Endothelial cell of umbilical vein (primary cell): ENCODE data around the gene CLASRP. TPM values are rescaled to one million over a fixed set of nuclear protein-coding genes. Genes with fewer than 3 reads are reported as not detected.

Experiments
- BruUV-seq: library from RNA; stranded (reverse); fragments of 400-500 nt; replicated peaks from 2 replicates; lab custom pipeline; 2021; lab: Mats Ljungman, UMichigan
- CTCF ChIA-PET: fragments of 300-600, 350-600 bp; sonication (Branson Sonifier 250); formaldehyde crosslinking; loops from one replicate; lab custom pipeline; 2021; ENCODE audit warnings: antibody characterized with exemption, inconsistent platforms; lab: Charles Lee
- POLR2A ChIA-PET: fragments of 300-600, 350-600 bp; sonication (Branson Sonifier 250); formaldehyde crosslinking; loops from one replicate; lab custom pipeline; 2021; ENCODE audit warnings: antibody characterized with exemption, inconsistent platforms; lab: Charles Lee
- DNase-seq: peaks from one replicate; pipeline ENCODE4 v3.0.0-alpha.2; 2011; ENCODE audit warnings: low read depth, low spot score
- FAIRE-seq: peaks from 2 replicates; lab custom pipeline; 2011; peaks lifted over from hg19 to GRCh38; lab: Jason Lieb, UNC
- H2AFZ ChIP-seq: 2 replicates; pipeline ENCODE4 v1.6.0; 2012; ENCODE audit warnings: low read depth, low read length, control low read depth, inconsistent platforms
- H3K27ac ChIP-seq: 2 replicates; pipeline ENCODE4 v1.5.1; 2011; ENCODE audit warnings: low read depth, mild to moderate bottlenecking, control low read depth, low read length, moderate library complexity; ENCODE audit not compliant: insufficient read depth
- H3K27me3 ChIP-seq, 2 experiments: 2 replicates each; pipeline versions ENCODE4 v1.6.0 to v1.6.1; 2011; ENCODE audit warnings: low read length in 2 of 2, mixed read lengths in 1 of 2; ENCODE audit not compliant: control insufficient read depth in 2 of 2, insufficient read depth in 2 of 2
- H3K36me3 ChIP-seq, 2 experiments: 2 replicates in 1 of 2; 3 replicates in 1 of 2; pipeline ENCODE4 v1.5.1; 2011; ENCODE audit warnings: low read length in 2 of 2, mild to moderate bottlenecking in 1 of 2, moderate library complexity in 1 of 2; ENCODE audit not compliant: control insufficient read depth in 2 of 2, insufficient read depth in 2 of 2; ENCODE audit errors: extremely low read depth in 1 of 2
- H3K4me1 ChIP-seq: 3 replicates; pipeline ENCODE4 v1.5.1; 2011; ENCODE audit warnings: mild to moderate bottlenecking, low read length; ENCODE audit not compliant: control insufficient read depth, insufficient read depth; ENCODE audit errors: extremely low read depth
- H3K4me2 ChIP-seq: 2 replicates; pipeline ENCODE4 v1.6.1; 2011; ENCODE audit warnings: low read length, control low read depth, mixed read lengths; ENCODE audit not compliant: insufficient read depth
- H3K4me3 ChIP-seq, 3 experiments: fragments of 200-600 bp in 1 of 3; sonication (generic), shearing (Covaris generic) in 1 of 3; replicated peaks in 1 of 3; 2 replicates each; pipeline ENCODE4 v1.5.1; 2011 to 2016; ENCODE audit warnings: control low read depth in 3 of 3, low read length in 3 of 3, mild to moderate bottlenecking in 2 of 3, inconsistent platforms in 1 of 3, low read depth in 1 of 3, moderate library complexity in 1 of 3; ENCODE audit not compliant: insufficient read depth in 1 of 3
- H3K79me2 ChIP-seq: 2 replicates; pipeline ENCODE4 v1.6.0; 2012; ENCODE audit warnings: low read length, inconsistent platforms; ENCODE audit not compliant: control insufficient read depth, insufficient read depth
- H3K9ac ChIP-seq: replicated peaks from 2 replicates; pipeline ENCODE3; 2011; ENCODE audit warnings: low read length, control low read depth; ENCODE audit not compliant: insufficient read depth; ENCODE audit errors: extremely low read depth
- H3K9me1 ChIP-seq: replicated peaks from 3 replicates; pipeline ENCODE4 v1.6.0; 2011; ENCODE audit warnings: mild to moderate bottlenecking, low read length; ENCODE audit not compliant: control insufficient read depth, insufficient read depth; ENCODE audit errors: extremely low read depth
- H3K9me3 ChIP-seq: replicated peaks from 2 replicates; pipeline ENCODE4 v1.5.1; 2012; ENCODE audit warnings: low read length, inconsistent platforms; ENCODE audit not compliant: control insufficient read depth, insufficient read depth
- H4K20me1 ChIP-seq: replicated peaks from 2 replicates; pipeline ENCODE3; 2011; ENCODE audit warnings: mild to moderate bottlenecking, low read length; ENCODE audit not compliant: control insufficient read depth, insufficient read depth; ENCODE audit errors: extremely low read depth
- EZH2 ChIP-seq: IDR thresholded peaks from 2 replicates; pipeline ENCODE4 v1.6.1; 2012; ENCODE audit warnings: borderline replicate concordance, low read depth, mild to moderate bottlenecking, moderate library complexity, low read length, inconsistent platforms; ENCODE audit not compliant: severe bottlenecking
- FOS ChIP-seq: IDR thresholded peaks from 2 replicates; pipeline ENCODE4 v1.6.1; 2011; ENCODE audit warnings: mild to moderate bottlenecking, low read length, moderate library complexity, borderline replicate concordance; ENCODE audit not compliant: insufficient read depth
- GATA2 ChIP-seq: IDR thresholded peaks from 2 replicates; pipeline ENCODE4 v1.7.0; 2011; ENCODE audit warnings: low read depth, mild to moderate bottlenecking, moderate library complexity, mixed read lengths, low read length; ENCODE audit not compliant: insufficient read length, insufficient read depth
- JUN ChIP-seq: IDR thresholded peaks from 2 replicates; pipeline ENCODE4 v1.6.1; 2011; ENCODE audit warnings: borderline replicate concordance, low read depth; ENCODE audit not compliant: insufficient read length, insufficient read depth
- MYC ChIP-seq: IDR thresholded peaks from one replicate; pipeline ENCODE4 v1.6.1; 2011; ENCODE audit warnings: mild to moderate bottlenecking, low read depth, low read length
- POLR2A ChIP-seq: IDR thresholded peaks from 2 replicates; pipeline ENCODE4 v1.6.1; 2012; ENCODE audit warnings: low read depth, mild to moderate bottlenecking, control low read depth, low read length
- POLR2AphosphoS5 ChIP-seq: IDR thresholded peaks from 2 replicates; pipeline ENCODE4 v1.6.1; 2012; ENCODE audit warnings: low read depth, mild to moderate bottlenecking, control low read depth, low read length, moderate library complexity; ENCODE audit not compliant: insufficient read depth
- dilution Hi-C: fragments of 300-500 bp; cut with MboI; formaldehyde crosslinking; loops from one replicate; pipeline ENCODE4 v1.15.0; 2019; ENCODE audit warnings: low sequenced_read_pairs; ENCODE audit not compliant: extremely low pct_ligation_motif_present
- intact Hi-C: fragments of 100-400 bp; cut with micrococcal nuclease; formaldehyde crosslinking; loops from one replicate; pipeline ENCODE4 v1.10.0; 2022
- polyA plus RNA-seq, 4 experiments: library from polyadenylated mRNA; depleted of rRNA in 3 of 4; stranded (reverse) in 3 of 4; unstranded in 1 of 4; fragments of >200 nt; gene quantifications; 2 replicates each; pipeline versions ENCODE4 v1.2.1 to v1.2.3, GENCODE V29; 2011 to 2012; ENCODE audit warnings: missing spikeins in 1 of 4
- total RNA-seq: library from RNA; stranded (reverse); gene quantifications from 2 replicates; pipeline ENCODE4 v1.2.3, GENCODE V29; 2021
- TF ChIP-seq, protein P1 (sequence below): IDR thresholded peaks from 2 replicates; pipeline ENCODE4 v1.6.1; 2011; ENCODE audit not compliant: insufficient read depth, insufficient read length
- TF ChIP-seq, protein P2 (sequence below), 2 donors: IDR thresholded peaks; 1 replicate in 1 of 2; 2 replicates in 1 of 2; pipeline ENCODE4 v1.5.1; 2011; ENCODE audit warnings: low read length in 2 of 2, mild to moderate bottlenecking in 2 of 2, moderate library complexity in 2 of 2, control low read depth in 1 of 2, inconsistent platforms in 1 of 2, low read depth in 1 of 2; ENCODE audit not compliant: insufficient read depth in 1 of 2; ENCODE audit errors: extremely low read depth in 1 of 2

CLASRP gene
- total and polyA plus RNA-seq, 2 donors (not counting 3 experiments of a cell fraction or from before 2014, with no cell fraction given) = 40.7 to 70.7 TPM

DNA sequence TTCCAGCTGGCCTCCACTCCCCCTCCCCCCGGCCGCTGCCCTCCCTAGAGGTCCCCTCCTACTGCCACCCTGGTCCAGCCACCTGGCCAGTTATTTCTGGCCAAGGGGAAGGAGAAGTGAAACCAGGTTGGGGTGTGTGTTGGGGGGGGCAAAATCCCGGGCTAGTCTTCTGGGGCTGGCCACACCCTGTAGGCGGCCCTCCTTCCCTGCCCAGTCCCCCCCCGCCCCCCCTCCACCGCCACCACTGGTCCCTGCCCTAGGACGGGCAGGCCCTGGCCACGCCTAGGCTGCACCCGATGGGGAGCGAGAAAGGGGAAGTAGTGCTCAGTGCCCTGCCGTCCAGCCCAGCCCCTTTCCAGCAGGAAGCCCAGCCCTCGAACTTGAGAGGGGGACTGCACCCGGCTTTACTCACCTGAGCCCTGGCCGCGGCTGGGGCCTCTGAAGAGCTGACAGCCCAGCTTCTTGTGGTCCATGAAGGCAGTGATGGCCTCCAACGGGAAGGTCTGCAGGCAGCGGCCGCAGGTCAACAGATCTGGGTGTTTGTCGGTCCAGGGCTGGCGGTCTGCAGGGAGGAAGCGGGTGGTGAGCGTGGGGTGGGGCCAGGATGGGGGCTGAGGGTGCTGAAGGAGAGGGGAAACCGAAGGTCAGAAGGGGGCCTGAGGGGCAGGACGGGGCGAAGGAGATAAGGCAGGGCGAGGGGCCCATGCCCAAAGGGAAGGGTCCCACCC, 36.6 kb downstream of the CLASRP start:
- H3K9ac ChIP-seq = peak overlapping the region; percentile 58
- no peaks in the 10 kb centered on the region for H3K27me3 ChIP-seq
- BruUV-seq = no TSS peak
- H3K79me2 ChIP-seq = peaks cover 14% of the 10 kb centered on the region
- H3K9me3 ChIP-seq = no peaks in the 10 kb centered on the region
- no peaks in the 10 kb centered on the region for H3K9me1 ChIP-seq
- H3K27ac ChIP-seq = no peak overlapping the region
- peak overlapping the region; percentile 84 for H2AFZ ChIP-seq
- dilution Hi-C loops = no loop called here
- H3K36me3 ChIP-seq = peaks cover 0 to 5% of the 10 kb centered on the region in 2 experiments
- peak; percentile 65 for FAIRE-seq
- POLR2A ChIA-PET = no interaction called here
- TF ChIP-seq POLR2AphosphoS5 (no peak), MYC (no peak), JUN (no peak), POLR2A (no peak), GATA2 (no peak), EZH2 (no peak), FOS (no peak)
- TF ChIP-seq, protein P1, sequence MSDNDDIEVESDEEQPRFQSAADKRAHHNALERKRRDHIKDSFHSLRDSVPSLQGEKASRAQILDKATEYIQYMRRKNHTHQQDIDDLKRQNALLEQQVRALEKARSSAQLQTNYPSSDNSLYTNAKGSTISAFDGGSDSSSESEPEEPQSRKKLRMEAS = no peak
- TF ChIP-seq, protein P2, sequence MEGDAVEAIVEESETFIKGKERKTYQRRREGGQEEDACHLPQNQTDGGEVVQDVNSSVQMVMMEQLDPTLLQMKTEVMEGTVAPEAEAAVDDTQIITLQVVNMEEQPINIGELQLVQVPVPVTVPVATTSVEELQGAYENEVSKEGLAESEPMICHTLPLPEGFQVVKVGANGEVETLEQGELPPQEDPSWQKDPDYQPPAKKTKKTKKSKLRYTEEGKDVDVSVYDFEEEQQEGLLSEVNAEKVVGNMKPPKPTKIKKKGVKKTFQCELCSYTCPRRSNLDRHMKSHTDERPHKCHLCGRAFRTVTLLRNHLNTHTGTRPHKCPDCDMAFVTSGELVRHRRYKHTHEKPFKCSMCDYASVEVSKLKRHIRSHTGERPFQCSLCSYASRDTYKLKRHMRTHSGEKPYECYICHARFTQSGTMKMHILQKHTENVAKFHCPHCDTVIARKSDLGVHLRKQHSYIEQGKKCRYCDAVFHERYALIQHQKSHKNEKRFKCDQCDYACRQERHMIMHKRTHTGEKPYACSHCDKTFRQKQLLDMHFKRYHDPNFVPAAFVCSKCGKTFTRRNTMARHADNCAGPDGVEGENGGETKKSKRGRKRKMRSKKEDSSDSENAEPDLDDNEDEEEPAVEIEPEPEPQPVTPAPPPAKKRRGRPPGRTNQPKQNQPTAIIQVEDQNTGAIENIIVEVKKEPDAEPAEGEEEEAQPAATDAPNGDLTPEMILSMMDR (IDR thresholded peaks at IDR 0.05; ENCODE audit: extremely low read depth in 1 of 2, insufficient read depth in 1 of 2, low read depth in 1 of 2, low read length in 2 of 2) = no peak
- H3K4me3 ChIP-seq = peak overlapping the region; percentile 18 to 37 (median 33)
- peak; percentile 10 for DNase-seq
- peak overlapping the region; percentile 83 for H3K4me2 ChIP-seq
- no peaks in the 10 kb centered on the region for H4K20me1 ChIP-seq
- peaks cover 16% of the 10 kb centered on the region for H3K4me1 ChIP-seq
- intact Hi-C loops = loop anchor here (5.0 kb wide), 1 partner anchor 38 kb away; the partner anchor contains the start of gene CLASRP
- CTCF ChIA-PET = interaction anchor here (1.2 to 2.5 kb wide), 2 partner anchors 16 kb away, joined by 4 to 9 read pairs; no protein-coding TSS in a partner anchor
